Stimulated activated CD8-positive, alpha-beta memory T cell treated with anti-CD3 and anti-CD28 coated beads, Interleukin-4, amount 100 ng/mL, for 48 hours (primary cell): ENCODE measurements around the gene OBSCN.
A peak's percentile ranks its signal among the peaks of the same experiment; 100 is the strongest.
"Not testable (repeated sequence)": the region's sequence is repeated elsewhere in the genome, so short reads cannot be mapped to it uniquely, and the experiment has no call there.

Experiments
- DNase-seq: peaks from one replicate; pipeline ENCODE4 v3.0.0-alpha.2; 2020

Gene OBSCN

DNA sequence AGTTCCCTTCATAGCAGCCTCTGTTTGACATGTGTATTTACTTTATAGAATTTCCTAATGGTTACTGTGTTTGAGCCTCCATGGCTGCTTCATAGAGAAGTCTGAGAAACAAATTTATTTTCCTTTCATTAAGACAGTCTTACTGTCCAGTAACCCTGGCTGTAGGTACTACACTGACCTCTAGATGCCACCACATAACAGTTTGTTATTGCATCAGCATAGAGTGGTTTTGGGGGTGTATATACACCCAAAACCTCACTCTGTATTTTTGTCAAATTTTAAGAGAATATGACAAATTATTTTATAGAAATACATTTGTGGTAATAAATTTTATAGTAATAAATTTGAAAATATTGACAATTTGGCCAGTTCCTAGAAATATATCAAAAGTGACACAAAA lies 57.3 kb downstream of the OBSCN start:
- DNase-seq = no peak

DNA sequence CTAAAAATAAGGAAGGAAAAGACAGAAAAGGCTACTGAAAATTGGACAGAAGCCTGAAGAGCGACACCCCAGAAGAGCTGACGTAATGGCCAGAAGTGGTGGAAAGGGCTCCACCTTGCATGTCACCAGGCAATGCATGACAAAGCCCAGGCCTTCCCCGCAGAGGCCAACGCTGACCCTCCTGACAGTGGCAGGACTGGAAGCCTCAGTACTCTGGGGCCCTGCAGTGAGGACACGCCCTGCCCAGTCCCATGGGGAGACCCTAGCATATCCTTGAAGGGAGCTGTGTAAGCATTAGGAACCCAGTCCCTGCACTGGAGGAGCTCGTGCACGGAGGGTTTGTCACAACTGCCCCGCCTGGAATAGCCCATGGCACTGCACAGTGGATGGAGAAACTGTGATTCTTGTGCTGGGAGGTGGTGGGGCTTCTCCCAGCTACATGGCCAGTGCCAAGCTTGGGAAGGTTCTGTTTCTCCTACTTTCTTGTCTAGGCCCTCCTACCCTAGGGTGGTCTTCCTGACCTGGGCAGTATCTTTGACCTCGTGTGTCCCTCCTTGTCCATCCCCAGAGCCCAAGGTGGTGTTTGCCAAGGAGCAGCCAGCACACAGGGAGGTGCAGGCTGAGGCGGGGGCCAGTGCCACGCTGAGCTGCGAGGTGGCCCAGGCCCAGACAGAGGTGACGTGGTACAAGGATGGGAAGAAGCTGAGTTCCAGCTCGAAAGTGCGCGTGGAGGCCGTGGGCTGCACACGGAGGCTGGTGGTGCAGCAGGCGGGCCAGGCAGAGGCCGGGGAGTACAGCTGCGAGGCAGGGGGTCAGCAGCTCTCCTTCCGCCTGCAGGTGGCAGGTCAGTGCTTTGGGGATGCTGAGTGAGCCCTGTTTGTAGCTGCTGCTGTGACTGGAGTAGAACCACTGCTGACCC lies 60.4 kb downstream of the OBSCN start:
- peak; percentile 13 for DNase-seq

DNA sequence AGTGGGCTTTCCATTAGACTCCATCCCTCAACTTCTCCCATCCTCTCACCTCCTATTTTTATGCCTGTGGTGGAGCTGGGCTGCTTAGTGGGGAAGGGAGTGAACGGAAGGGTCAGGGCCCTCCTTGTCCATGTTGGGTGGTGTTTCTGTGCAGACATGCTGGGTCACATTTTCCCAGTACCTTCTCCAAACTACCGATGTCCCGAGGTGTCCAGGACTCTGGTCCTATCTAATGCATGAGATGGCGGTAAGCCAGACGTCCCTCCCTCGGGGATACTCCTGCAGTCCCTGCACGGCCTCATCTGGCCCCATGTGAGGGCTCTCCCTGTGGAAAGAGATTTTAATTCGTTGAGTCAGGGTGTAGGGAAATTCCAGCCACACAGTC lies 61.0 kb downstream of the OBSCN start:
- no peak for DNase-seq

DNA sequence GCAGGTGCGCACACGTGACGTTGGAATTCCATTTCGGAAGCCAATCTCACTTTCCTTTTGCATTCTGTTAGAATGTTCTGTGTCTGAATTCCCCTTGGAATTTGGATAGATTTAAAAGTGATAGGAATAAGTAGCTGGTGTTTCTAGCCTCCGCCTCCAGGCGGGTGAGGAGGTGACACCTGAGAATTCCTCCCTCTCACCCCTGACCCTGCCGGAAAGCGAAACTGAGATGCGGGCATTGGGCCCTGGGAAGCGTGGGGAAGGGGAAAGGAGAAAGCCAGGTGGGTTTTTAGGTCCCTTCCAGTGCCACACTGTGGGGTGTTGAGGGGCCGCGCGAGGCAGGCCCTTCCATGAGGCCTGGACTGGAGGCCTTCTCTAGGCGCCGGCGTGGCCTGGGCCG lies 61.6 kb downstream of the OBSCN start:
- DNase-seq = not testable (repeated sequence)

DNA sequence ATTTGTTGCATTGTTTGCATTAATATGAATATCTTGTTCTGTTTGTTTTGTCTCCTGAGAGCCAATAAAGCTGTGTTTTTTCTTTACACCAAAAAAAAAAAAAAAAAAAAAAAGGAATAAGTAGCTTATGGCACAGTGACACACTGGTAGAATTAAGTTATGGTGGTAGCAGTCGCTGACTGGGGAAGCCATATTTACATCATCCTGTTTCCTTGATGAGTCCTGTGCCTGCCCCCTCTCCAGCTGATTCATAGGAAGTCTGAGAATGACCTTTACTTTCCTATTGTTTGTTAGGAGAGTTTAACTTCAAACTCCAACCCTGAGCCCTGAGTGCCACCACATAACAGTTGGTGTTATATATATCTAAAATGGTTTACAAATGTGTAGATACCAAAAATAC lies 62.2 kb downstream of the OBSCN start:
- no peak for DNase-seq

DNA sequence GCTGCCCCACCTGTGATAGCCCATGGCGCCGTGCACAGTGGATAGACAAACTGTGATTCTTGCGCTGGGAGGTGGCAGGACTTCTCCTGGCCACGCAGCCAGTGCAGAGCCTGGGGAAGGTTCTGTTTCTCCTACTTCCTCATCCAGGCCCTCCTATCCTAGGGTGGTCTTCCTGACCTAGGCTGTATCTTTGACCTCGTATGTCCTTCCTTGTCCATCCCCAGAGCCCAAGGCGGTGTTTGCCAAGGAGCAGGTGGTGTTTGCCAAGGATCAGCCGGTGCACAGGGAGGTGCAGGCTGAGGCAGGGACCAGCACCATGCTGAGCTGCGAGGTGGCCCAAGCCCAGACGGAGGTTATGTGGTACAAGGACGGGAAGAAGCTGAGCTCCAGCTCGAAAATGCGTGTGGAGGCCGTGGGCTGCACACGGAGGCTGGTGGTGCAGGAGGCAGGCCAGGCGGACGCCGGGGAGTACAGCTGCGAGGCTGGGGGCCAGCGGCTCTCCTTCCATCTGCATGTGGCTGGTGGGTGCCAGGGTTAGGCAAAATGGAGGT lies 63.9 kb downstream of the OBSCN start:
- no peak for DNase-seq

DNA sequence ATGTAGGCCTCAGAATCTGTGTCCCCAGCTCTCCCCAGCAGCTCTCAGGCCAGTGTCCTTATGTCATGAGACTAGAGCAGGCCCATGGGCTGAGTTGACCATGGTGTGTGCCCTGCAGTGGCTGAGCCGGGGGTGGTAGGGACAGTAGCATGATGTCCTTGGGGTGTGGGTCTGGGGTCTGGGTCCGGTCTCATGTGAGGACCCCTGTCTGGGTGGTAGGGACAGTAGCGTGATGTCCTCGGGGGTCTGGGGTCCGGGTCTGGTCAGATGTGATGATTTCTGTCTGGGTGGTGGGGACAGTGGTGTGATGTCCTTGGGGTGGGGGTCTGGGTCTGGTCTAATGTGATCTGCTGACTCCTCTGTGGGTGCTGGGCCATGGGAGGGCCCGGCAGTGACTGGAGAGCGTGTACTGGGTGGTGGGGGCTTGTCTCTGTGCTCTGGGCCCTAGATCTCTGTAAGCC lies 64.5 kb downstream of the OBSCN start:
- DNase-seq = no peak

DNA sequence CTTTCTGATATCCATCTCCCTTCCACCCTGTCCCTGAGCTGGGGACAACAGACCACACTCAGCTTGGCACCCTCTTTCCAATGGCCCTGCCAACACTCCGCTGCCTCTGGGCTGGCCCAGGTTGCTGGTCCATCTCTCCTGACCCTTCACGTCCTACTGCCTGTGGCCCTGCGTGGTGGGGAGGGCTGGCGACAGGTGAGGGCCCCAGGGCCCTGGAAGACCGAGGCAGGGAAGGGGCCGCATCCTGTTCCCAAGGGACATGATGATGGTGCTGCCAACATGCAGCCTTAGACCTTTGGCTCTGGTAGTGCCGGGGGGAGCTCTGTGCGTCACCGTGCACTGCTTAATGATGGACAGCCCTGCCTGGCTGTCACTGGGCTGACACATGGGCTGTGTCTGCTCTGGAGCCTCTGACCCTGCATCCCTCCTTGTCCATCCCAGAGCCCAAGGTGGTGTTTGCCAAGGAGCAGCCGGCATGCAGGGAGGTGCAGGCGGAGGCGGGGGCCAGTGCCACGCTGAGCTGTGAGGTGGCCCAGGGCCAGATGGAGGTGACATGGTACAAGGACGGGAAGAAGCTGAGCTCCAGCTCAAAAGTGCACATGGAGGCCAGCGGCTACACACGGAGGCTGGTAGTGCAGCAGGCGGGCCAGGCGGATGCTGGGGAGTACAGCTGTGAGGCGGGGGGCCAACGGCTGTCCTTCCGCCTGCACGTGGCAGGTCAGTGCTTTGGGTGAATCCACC lies 65.2 kb downstream of the OBSCN start:
- DNase-seq = no peak

DNA sequence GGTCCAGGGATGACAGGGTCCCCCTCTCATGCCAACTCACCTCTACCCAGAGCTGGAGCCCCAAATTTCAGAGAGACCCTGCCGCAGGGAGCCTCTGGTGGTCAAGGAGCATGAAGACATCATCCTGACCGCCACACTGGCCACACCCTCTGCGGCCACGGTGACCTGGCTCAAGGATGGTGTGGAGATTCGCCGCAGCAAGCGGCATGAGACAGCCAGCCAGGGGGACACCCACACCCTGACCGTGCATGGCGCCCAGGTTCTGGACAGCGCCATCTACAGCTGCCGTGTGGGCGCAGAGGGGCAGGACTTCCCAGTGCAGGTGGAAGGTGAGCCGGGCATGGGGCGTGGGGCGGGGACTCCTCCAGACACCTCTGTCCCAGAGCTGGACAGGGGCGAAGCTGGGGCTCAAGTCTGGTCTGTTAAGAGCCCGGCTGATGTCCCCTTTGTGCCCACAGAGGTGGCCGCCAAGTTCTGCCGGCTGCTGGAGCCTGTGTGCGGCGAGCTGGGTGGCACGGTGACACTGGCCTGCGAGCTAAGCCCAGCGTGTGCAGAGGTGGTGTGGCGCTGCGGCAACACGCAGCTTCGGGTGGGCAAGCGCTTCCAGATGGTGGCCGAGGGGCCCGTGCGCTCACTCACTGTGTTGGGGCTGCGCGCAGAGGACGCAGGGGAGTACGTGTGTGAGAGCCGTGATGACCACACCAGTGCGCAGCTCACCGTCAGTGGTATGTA lies 66.0 kb downstream of the OBSCN start:
- DNase-seq = no peak

DNA sequence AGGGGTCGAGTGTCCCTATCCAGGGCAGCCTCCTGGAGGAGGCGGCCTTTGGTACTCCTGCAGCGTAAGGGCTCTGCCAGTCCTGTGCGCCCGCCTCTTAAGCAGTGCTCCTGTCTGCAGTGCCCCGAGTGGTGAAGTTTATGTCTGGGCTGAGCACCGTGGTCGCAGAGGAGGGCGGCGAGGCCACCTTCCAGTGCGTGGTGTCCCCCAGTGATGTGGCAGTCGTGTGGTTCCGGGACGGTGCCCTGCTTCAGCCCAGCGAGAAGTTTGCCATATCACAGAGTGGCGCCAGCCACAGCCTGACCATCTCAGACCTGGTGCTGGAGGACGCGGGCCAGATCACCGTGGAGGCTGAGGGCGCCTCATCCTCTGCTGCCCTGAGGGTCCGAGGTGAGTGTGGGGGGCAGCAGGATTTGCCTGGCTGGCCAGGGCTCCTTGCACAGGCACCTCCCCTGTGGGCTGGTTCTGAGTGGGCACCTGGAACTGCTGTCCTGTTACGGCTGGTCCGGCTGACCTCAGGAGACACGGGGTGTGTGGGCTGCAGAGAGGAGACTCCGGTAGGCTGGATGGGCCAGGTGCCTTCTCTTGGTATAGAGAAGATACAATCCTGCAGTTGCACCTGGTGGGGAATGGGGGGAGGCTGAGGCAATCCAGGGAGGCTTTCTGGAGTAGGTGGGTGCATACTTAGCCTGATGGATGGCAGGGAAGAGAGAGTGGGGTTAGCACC lies 66.8 kb downstream of the OBSCN start:
- DNase-seq = no peak

DNA sequence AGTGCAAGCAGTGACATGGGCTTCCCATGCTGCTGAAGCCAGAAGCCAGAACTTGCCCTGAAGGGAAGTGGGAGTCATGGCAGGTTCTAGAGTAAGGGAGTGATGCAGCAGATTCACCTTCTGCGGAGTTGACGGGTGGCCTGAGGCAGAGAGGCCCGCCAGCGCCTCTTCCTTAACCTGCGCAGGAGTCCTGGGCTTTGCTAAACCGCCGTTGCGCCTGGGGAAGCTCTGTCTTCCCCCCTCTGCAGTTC lies 67.3 kb downstream of the OBSCN start:
- no peak for DNase-seq

DNA sequence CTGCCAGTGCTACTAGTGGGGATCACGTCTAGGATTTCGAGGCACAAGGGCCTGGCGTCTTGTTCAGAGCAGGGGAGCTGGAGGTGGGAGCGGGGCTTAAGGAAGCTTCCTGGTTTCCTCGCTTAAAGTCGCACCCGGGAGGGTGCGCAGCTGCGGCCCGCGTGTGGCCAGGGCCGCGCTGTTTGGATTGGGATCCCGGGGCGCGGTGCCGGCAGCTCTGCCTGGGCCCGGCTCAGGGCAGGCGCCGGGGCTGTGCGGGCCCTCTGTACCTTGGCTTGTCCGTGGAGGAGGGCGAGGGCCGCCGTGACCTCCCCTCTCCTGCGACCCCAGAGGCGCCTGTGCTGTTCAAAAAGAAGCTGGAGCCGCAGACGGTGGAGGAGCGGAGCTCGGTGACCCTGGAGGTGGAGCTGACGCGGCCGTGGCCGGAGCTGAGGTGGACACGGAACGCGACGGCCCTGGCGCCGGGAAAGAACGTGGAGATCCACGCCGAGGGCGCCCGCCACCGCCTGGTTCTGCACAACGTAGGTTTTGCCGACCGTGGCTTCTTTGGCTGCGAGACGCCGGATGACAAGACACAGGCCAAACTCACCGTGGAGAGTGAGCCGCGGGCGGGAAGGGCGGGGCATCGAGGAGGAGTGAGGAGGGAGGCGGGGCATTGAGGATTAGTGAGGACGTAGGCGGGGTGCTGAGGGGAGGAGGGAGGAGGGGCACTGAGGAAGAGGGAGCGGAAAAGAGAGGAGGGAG lies 67.8 kb downstream of the OBSCN start:
- DNase-seq = peak; percentile 92

DNA sequence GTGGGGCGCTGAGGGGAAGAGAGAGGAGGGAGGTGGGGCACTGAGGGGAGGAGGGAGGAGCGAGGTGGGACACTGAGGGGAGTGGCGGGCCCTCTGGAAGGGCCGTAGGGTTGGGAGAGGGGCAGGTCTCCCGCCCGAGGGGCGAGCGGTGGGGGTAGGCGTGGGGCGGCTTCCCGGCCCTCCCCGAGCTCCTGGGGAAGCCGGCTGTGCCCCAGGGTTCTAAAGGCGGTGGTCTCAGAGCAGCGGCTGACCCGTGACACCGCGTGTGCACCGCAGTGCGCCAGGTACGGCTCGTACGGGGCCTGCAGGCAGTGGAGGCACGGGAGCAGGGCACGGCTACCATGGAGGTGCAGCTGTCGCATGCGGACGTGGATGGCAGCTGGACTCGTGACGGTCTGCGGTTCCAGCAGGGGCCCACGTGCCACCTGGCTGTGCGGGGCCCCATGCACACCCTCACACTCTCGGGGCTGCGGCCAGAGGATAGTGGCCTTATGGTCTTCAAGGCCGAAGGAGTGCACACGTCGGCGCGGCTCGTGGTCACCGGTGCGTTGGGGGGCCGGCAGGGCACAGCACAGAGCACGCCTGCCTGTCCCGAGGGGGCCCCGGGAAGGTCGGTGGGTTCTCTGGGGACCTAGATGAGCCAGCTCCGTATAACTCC lies 68.5 kb downstream of the OBSCN start:
- no peak for DNase-seq

DNA sequence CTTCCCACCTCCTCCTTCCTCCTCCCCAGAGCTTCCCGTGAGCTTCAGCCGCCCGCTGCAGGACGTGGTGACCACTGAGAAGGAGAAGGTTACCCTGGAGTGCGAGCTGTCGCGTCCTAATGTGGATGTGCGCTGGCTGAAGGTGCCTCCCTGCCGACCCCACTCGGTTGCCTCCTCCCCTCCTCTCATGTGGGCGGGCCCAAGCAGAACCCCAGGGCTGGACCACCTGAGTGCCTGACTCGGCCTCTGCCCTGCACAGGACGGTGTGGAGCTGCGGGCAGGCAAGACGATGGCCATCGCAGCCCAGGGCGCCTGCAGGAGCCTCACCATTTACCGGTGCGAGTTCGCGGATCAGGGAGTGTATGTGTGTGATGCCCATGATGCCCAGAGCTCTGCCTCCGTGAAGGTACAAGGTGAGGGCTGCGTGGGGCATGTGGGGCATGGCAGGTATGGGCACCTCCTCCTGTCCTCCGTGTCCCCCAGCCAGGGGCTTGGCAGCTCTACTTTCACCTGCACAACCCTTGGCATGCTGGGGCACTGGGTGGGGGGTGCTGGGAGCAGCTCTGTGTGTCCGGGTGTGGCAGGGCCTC lies 69.2 kb downstream of the OBSCN start:
- DNase-seq = no peak

DNA sequence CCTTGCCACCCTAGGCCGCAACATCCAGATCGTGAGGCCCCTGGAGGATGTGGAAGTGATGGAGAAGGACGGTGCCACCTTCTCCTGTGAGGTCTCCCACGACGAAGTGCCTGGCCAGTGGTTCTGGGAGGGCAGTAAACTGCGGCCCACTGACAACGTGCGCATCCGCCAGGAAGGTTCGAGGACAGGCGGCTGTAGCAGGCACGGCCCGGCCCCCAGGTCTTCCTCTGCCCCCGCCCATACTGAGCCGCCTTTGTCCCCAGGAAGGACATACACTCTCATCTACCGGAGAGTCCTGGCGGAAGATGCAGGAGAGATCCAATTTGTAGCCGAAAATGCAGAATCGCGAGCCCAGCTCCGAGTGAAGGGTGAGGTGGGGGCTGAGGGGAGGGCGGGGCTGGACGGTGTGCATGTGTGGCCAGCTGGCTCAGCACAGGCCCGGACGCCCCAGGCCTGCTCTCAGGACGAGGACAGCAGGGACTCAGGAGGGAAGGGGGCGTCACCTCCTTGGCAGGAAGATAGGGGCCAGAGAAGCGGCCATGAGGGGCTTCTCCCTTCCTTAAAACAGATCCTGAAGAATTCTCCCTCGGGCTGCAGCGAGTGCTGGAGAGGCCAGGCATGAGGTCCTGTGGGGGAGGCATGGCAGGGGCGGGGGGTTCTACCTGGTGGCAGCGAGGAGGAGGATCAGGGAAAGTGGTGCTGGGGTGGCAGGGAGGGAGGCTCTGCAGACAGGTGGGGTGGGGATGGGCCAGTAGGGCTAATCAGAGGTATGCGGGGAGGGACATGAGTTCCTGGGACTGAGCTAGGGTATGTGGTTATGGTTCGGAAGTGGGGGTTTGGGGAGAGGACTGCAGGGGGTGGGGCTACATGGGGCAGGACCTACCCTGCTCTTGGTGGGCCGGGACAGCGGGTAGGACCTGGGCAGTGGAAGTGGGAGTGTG lies 69.9 kb downstream of the OBSCN start:
- DNase-seq = peak; percentile 14

DNA sequence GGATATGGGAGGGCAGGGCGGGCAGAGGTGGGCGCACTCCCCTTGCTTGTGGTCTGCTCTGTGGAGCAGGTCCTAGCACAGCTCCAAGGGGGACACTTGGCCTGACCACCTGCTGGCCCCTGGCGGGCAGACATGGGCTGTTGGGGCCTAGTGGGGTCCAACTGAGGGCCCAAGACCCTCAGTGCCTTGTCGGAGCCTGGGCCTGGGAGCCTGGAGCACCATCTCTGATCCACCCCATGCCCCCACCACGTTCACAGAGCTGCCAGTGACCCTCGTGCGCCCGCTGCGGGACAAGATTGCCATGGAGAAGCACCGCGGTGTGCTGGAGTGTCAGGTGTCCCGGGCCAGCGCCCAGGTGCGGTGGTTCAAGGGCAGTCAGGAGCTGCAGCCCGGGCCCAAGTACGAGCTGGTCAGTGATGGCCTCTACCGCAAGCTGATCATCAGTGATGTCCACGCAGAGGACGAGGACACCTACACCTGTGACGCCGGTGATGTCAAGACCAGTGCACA lies 70.6 kb downstream of the OBSCN start:
- DNase-seq = no peak

DNA sequence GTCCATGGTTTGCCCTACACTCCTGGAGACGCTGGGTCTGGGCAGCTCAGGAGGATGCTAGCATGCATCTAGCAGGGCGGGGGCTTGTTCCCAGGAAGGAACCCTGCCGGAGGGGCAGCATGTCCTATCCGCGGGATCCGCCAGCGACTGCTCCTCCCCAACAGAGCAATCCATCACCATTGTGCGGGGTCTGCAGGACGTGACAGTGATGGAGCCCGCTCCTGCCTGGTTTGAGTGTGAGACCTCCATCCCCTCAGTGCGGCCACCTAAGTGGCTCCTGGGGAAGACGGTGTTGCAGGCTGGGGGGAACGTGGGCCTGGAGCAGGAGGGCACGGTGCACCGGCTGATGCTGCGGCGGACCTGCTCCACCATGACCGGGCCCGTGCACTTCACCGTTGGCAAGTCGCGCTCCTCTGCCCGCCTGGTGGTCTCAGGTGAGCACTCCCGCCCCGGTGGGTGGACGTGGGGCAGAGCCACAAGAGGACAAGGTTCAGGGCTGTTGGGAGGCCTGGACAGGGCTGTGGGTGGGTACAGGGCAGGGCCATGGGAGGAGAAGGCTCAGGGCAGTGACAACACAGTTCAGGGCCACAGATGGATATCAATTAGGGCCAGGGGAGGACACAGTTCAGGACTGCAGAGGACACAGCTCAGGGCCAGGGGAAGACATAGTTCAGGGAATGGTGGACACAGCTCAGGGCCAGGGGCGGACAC lies 71.3 kb downstream of the OBSCN start:
- DNase-seq = no peak

DNA sequence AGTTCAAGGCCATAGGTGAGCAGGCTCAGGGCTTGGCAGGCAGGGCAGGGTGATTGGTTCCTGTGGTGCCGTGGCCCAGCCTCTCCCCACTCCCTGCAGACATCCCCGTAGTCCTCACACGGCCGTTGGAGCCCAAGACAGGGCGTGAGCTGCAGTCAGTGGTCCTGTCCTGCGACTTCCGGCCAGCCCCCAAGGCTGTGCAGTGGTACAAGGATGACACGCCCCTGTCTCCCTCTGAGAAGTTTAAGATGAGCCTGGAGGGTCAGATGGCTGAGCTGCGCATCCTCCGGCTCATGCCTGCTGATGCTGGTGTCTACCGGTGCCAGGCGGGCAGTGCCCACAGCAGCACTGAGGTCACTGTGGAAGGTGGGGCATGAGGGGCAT lies 71.9 kb downstream of the OBSCN start:
- no peak for DNase-seq
